IMR-90 (cell line): Measurements from ENCODE around the gene ARHGAP12. TPM values are rescaled to one million over a fixed set of nuclear protein-coding genes. Genes with fewer than 3 reads are reported as not detected.

Source experiments
- ATAC-seq: fragments of 200-7000 bp; cut with Tn5 transposase; 2 replicates; pipeline ENCODE4 v1.9.1; 2020; ENCODE audit warnings: low read depth, mild to moderate bottlenecking, moderate library complexity
- BruUV-seq: library from RNA; stranded (reverse); fragments of 400-500 nt; replicated peaks from 2 replicates; lab custom pipeline; 2021; lab: Mats Ljungman, UMichigan
- CTCF ChIA-PET: fragments of 300-600 bp; formaldehyde crosslinking; extraction: SDS; loops from one replicate; lab custom pipeline; 2021; ENCODE audit warnings: antibody characterized with exemption; lab: Yijun Ruan, JAX
- POLR2A ChIA-PET: fragments of 300-600 bp; sonication (Branson Sonifier 250); formaldehyde crosslinking; loops from one replicate; lab custom pipeline; 2022; ENCODE audit warnings: antibody characterized with exemption; ENCODE audit not compliant: unreplicated experiment; lab: Charles Lee
- DNase-seq: peaks from one replicate; pipeline ENCODE4 v3.0.0; 2013
- H2AFZ ChIP-seq: replicated peaks from 2 replicates; pipeline ENCODE3; 2013; ENCODE audit warnings: low read length, mild to moderate bottlenecking; ENCODE audit not compliant: poor library complexity
- H2AK5ac ChIP-seq: 2 replicates; pipeline ENCODE4 v1.6.1; 2013; ENCODE audit warnings: low read depth, low read length, inconsistent platforms
- H2AK9ac ChIP-seq: replicated peaks from 2 replicates; pipeline ENCODE3; 2013; ENCODE audit warnings: mild to moderate bottlenecking, low read depth, low read length, moderate library complexity; ENCODE audit not compliant: poor library complexity
- H2BK120ac ChIP-seq: 2 replicates; pipeline ENCODE4 v1.6.1; 2013; ENCODE audit warnings: low read depth, low read length, inconsistent platforms
- H2BK15ac ChIP-seq: 3 replicates; pipeline ENCODE4 v1.6.1; 2013; ENCODE audit warnings: low read depth, low read length, inconsistent platforms
- H2BK20ac ChIP-seq: 2 replicates; pipeline ENCODE4 v1.6.1; 2013; ENCODE audit warnings: low read depth, mild to moderate bottlenecking, inconsistent platforms, low read length, moderate library complexity
- H2BK5ac ChIP-seq: 2 replicates; pipeline ENCODE4 v1.6.1; 2013; ENCODE audit warnings: mild to moderate bottlenecking, low read depth, low read length, inconsistent platforms; ENCODE audit not compliant: poor library complexity, severe bottlenecking
- H3K14ac ChIP-seq: replicated peaks from 2 replicates; pipeline ENCODE4 v1.6.1; 2013; ENCODE audit warnings: low read depth, low read length, inconsistent platforms
- H3K18ac ChIP-seq: 2 replicates; pipeline ENCODE4 v1.6.1; 2013; ENCODE audit warnings: low read depth, low read length, control low read depth
- H3K23ac ChIP-seq: 2 replicates; pipeline ENCODE4 v1.6.1; 2013; ENCODE audit warnings: low read depth, low read length, inconsistent platforms
- H3K27ac ChIP-seq: 2 replicates; pipeline ENCODE4 v1.5.1; 2013; ENCODE audit warnings: mild to moderate bottlenecking, control low read depth, low read length; ENCODE audit not compliant: insufficient read depth
- H3K27me3 ChIP-seq: 2 replicates; pipeline ENCODE4 v1.6.1; 2013; ENCODE audit warnings: low read length; ENCODE audit not compliant: control insufficient read depth, insufficient read depth
- H3K36me3 ChIP-seq: 2 replicates; pipeline ENCODE4 v1.6.1; 2013; ENCODE audit warnings: low read length, mixed read lengths; ENCODE audit not compliant: control insufficient read depth, insufficient read depth
- H3K4ac ChIP-seq: 2 replicates; pipeline ENCODE4 v1.6.1; 2013; ENCODE audit warnings: low read depth, low read length, inconsistent platforms
- H3K4me1 ChIP-seq: 2 replicates; pipeline ENCODE4 v1.6.1; 2013; ENCODE audit warnings: low read length, mixed read lengths; ENCODE audit not compliant: control insufficient read depth, insufficient read depth
- H3K4me2 ChIP-seq: 2 replicates; pipeline ENCODE4 v1.6.1; 2013; ENCODE audit warnings: low read depth, mild to moderate bottlenecking, control low read depth, low read length, moderate library complexity
- H3K4me3 ChIP-seq: 2 replicates; pipeline ENCODE4 v1.5.1; 2013; ENCODE audit warnings: low read depth, mild to moderate bottlenecking, control low read depth, low read length, moderate library complexity; ENCODE audit not compliant: insufficient read depth
- H3K56ac ChIP-seq: 2 replicates; pipeline ENCODE4 v1.6.1; 2013; ENCODE audit warnings: low read length, inconsistent platforms; ENCODE audit not compliant: insufficient read depth; ENCODE audit errors: extremely low read depth
- H3K79me1 ChIP-seq, 2 experiments: 2 replicates each; pipeline ENCODE4 v1.6.1; 2013; ENCODE audit warnings: low read length in 2 of 2, inconsistent platforms in 1 of 2, low read depth in 1 of 2
- H3K9ac ChIP-seq: 2 replicates; pipeline ENCODE4 v1.6.1; 2013; ENCODE audit warnings: low read depth, low read length, control low read depth
- H3K9me1 ChIP-seq: 2 replicates; pipeline ENCODE4 v1.6.1; 2013; ENCODE audit warnings: low read length, inconsistent platforms; ENCODE audit not compliant: insufficient read depth
- H3K9me3 ChIP-seq: 2 replicates; pipeline ENCODE4 v1.6.1; 2013; ENCODE audit warnings: low read length; ENCODE audit not compliant: control insufficient read depth, insufficient read depth
- H4K20me1 ChIP-seq: 2 replicates; pipeline ENCODE4 v1.6.1; 2013; ENCODE audit warnings: low read length, inconsistent platforms; ENCODE audit not compliant: insufficient read depth
- H4K5ac ChIP-seq: 2 replicates; pipeline ENCODE4 v1.6.1; 2013; ENCODE audit warnings: mild to moderate bottlenecking, low read depth, low read length, control low read depth
- H4K8ac ChIP-seq, 2 experiments: 2 replicates each; pipeline ENCODE4 v1.6.1; 2013; ENCODE audit warnings: low read depth in 2 of 2, low read length in 2 of 2, control low read depth in 1 of 2, inconsistent platforms in 1 of 2
- H4K91ac ChIP-seq: 2 replicates; pipeline ENCODE4 v1.6.1; 2013; ENCODE audit warnings: low read depth, low read length, inconsistent platforms; ENCODE audit not compliant: insufficient read depth
- MAFK ChIP-seq: IDR thresholded peaks from 2 replicates; pipeline ENCODE4 v1.6.1; 2012; ENCODE audit warnings: low read depth, low read length, improper control_type of control experiment
- NFE2L2 ChIP-seq: fragments of 150-350 bp; IDR thresholded peaks from 2 replicates; pipeline ENCODE4 v1.6.1; 2016; ENCODE audit warnings: low read depth, mild to moderate bottlenecking, low read length
- POLR2A ChIP-seq: IDR thresholded peaks from 2 replicates; pipeline ENCODE4 v1.6.1; 2012; ENCODE audit warnings: mild to moderate bottlenecking, low read depth, low read length
- RAD21 ChIP-seq: IDR thresholded peaks from 2 replicates; pipeline ENCODE4 v1.6.1; 2012; ENCODE audit warnings: low read length, improper control_type of control experiment
- WGBS, 2 experiments: methylation state at CpG; one replicate each; pipeline versions ENCODE4 v1.1.5 to v1.1.7; 2013; ENCODE audit warnings: missing lambda C conversion rate in 2 of 2; ENCODE audit not compliant: insufficient read length in 1 of 2; ENCODE audit errors: extremely low coverage in 2 of 2; 5-methylcytosine and 5-hydroxymethylcytosine counted together
- dilution Hi-C: fragments of 300-500 bp; cut with HindIII; formaldehyde crosslinking; loops from one replicate; pipeline ENCODE4 v1.14.3; 2018; ENCODE audit warnings: low sequenced_read_pairs; ENCODE audit not compliant: unreplicated experiment
- in situ Hi-C: fragments of 300-500 bp; cut with MboI; formaldehyde crosslinking; loops from 3 replicates; pipeline ENCODE4 v1.14.3; 2019; ENCODE audit warnings: low sequenced_read_pairs, inconsistent platforms, mixed read lengths
- intact Hi-C: fragments of 100-400 bp; cut with micrococcal nuclease; formaldehyde crosslinking; loops from 2 replicates; pipeline ENCODE4 v1.10.0; 2022
- polyA plus RNA-seq, 3 experiments: library from polyadenylated mRNA; depleted of rRNA; stranded (reverse); fragments of >200 nt; gene quantifications; 2 replicates each; pipeline ENCODE4 v1.2.3, GENCODE V29; 2012; ENCODE audit warnings: low replicate concordance in 1 of 3
- total RNA-seq: library from RNA; depleted of rRNA; stranded (reverse); fragments of >200 nt; gene quantifications from 2 replicates; pipeline ENCODE4 v1.2.3, GENCODE V29; 2012
- TF ChIP-seq, protein P1 (sequence below): conservative IDR thresholded peaks from 2 replicates; pipeline ENCODE4 v1.5.1; 2012; ENCODE audit warnings: mild to moderate bottlenecking, low read depth, low read length, improper control_type of control experiment

ARHGAP12 gene
- total and polyA plus RNA-seq, 2 of the 4 experiments (the other 2 are of a cell fraction), result 9.0 to 28.5 TPM

DNA sequence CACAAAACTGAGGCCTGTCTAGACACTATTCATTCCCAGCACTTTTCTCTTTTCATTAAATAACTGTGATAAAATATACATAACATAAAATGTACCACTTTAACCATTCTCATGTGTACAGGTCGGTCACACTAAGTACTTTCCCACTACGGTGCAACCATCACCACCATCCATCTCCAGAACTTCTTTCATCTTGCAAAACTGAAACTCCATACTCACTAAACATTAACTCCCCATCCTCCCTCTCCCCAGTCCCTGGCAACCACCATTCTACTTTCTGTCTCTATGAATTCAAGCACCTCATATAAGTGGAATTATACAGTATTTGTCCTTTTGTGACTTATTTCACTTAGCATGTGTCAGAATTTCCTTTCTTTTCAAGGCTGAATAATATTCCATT lies 53.0 kb downstream of the ARHGAP12 start:
- no peak overlapping the region for H3K9ac ChIP-seq
- H4K20me1 ChIP-seq, result peaks cover 9% of the 10 kb centered on the region; the same call in 1 of the 2 replicates
- no peak overlapping the region for H3K4me3 ChIP-seq
- H3K23ac ChIP-seq, result no peak overlapping the region
- no peaks in the 10 kb centered on the region for H3K27me3 ChIP-seq
- no peak overlapping the region for H4K5ac ChIP-seq
- no peak overlapping the region for H3K56ac ChIP-seq
- H3K27ac ChIP-seq, result no peak overlapping the region
- no peak overlapping the region for H3K4ac ChIP-seq
- H3K79me1 ChIP-seq, result peaks cover 22 to 50% of the 10 kb centered on the region in 2 experiments
- no peak overlapping the region for H4K8ac ChIP-seq
- H2BK15ac ChIP-seq, result no peak overlapping the region
- H3K9me3 ChIP-seq, result no peaks in the 10 kb centered on the region
- no peak for ATAC-seq
- TF ChIP-seq RAD21 (no peak), MAFK (no peak), POLR2A (no peak), NFE2L2 (no peak)
- TF ChIP-seq, protein P1, sequence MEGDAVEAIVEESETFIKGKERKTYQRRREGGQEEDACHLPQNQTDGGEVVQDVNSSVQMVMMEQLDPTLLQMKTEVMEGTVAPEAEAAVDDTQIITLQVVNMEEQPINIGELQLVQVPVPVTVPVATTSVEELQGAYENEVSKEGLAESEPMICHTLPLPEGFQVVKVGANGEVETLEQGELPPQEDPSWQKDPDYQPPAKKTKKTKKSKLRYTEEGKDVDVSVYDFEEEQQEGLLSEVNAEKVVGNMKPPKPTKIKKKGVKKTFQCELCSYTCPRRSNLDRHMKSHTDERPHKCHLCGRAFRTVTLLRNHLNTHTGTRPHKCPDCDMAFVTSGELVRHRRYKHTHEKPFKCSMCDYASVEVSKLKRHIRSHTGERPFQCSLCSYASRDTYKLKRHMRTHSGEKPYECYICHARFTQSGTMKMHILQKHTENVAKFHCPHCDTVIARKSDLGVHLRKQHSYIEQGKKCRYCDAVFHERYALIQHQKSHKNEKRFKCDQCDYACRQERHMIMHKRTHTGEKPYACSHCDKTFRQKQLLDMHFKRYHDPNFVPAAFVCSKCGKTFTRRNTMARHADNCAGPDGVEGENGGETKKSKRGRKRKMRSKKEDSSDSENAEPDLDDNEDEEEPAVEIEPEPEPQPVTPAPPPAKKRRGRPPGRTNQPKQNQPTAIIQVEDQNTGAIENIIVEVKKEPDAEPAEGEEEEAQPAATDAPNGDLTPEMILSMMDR, result no peak
- no peak overlapping the region for H3K4me2 ChIP-seq
- H3K18ac ChIP-seq, result no peak overlapping the region
- no peak overlapping the region for H2AK9ac ChIP-seq
- no peak overlapping the region for H2BK20ac ChIP-seq
- 100% methylated on average over 1 of the region's 2 CpGs; no CpG with 5 or more reads in 1 of the 2 experiments for WGBS, 2 experiments
- no peak overlapping the region for H2BK120ac ChIP-seq
- H3K9me1 ChIP-seq, result peaks cover 3% of the 10 kb centered on the region; the same call in 1 of the 2 replicates
- BruUV-seq, result no TSS peak
- H2AK5ac ChIP-seq, result no peak overlapping the region
- in situ Hi-C loops, result no loop called here
- POLR2A ChIA-PET, result no interaction called here
- H3K4me1 ChIP-seq, result peaks cover 4% of the 10 kb centered on the region; the same call in 1 of the 2 replicates
- no peak overlapping the region for H2BK5ac ChIP-seq
- DNase-seq, result no peak
- no peaks in the 10 kb centered on the region for H3K36me3 ChIP-seq
- dilution Hi-C loops, result no loop called here
- H2AFZ ChIP-seq, result no peak overlapping the region
- no peak overlapping the region for H3K14ac ChIP-seq
- no peak overlapping the region for H4K91ac ChIP-seq
- CTCF ChIA-PET, result no interaction called here
- intact Hi-C loops, result no loop called here
